GM12878 (cell line): ENCODE measurements around the gene PTK7. TPM values are rescaled to one million over a fixed set of nuclear protein-coding genes. Genes with fewer than 3 reads are reported as not detected.

Source experiments
- E2F8 ChIP-seq: fragments of 450-650 bp; IDR thresholded peaks from 2 replicates; pipeline ENCODE4 v1.6.1; 2018; ENCODE audit warnings: mild to moderate bottlenecking, low read depth, moderate library complexity; ENCODE audit not compliant: partially characterized antibody
- EED ChIP-seq: sonication (generic); IDR thresholded peaks from 2 replicates; pipeline ENCODE4 v1.6.1; 2016; ENCODE audit warnings: antibody characterized with exemption, low read depth
- GABPA ChIP-seq: IDR thresholded peaks from 2 replicates; pipeline ENCODE4 v1.6.1; 2014; ENCODE audit warnings: antibody characterized with exemption, low read depth, mild to moderate bottlenecking, inconsistent platforms
- NR2C2 ChIP-seq: IDR thresholded peaks from 2 replicates; pipeline ENCODE4 v1.6.1; 2011; ENCODE audit warnings: borderline replicate concordance, low read depth; ENCODE audit not compliant: control insufficient read depth, insufficient read length
- POU2F2 ChIP-seq: IDR thresholded peaks from 3 replicates; pipeline ENCODE4 v1.6.1; 2011; ENCODE audit warnings: low read depth, mild to moderate bottlenecking, low read length, borderline replicate concordance
- STAT3 ChIP-seq: IDR thresholded peaks from 2 replicates; pipeline ENCODE4 v1.6.1; 2011; ENCODE audit warnings: low read depth, low read length, improper control_type of control experiment
- ZBTB4 ChIP-seq: fragments of 450-650 bp; formaldehyde crosslinking; IDR thresholded peaks from 2 replicates; pipeline ENCODE4 v1.4.0; 2022; ENCODE audit warnings: mild to moderate bottlenecking, moderate library complexity
- ZNF592 ChIP-seq: fragments of 450-650 bp; IDR thresholded peaks from 2 replicates; pipeline ENCODE4 v1.6.1; 2017; ENCODE audit warnings: mild to moderate bottlenecking, moderate library complexity
- polyA plus RNA-seq, 11 experiments: library from polyadenylated mRNA; depleted of rRNA in 4 of 11; unstranded in 6 of 11; stranded (reverse) in 5 of 11; fragments of >200 nt; fragmentation: Nextera tagmentation in 4 of 11; fragmentation: Illumina TruSeq in 1 of 11; extraction: Ambion mirVana in 4 of 11; extraction: Trizol in 1 of 11; gene quantifications; 1 replicate in 1 of 11; 2 replicates in 10 of 11; pipeline versions ENCODE4 v1.2.1 to v1.2.3, GENCODE V29; 2011 to 2016; ENCODE audit warnings: inconsistent platforms in 2 of 11, missing spikeins in 2 of 11, low read depth in 1 of 11
- total RNA-seq, 4 experiments: library from RNA; depleted of rRNA in 3 of 4; stranded (reverse); fragments of >200 nt in 3 of 4; fragmentation: Illumina TruSeq in 1 of 4; extraction: Trizol in 1 of 4; gene quantifications; 2 replicates each; pipeline versions ENCODE4 v1.2.1 to v1.2.3, GENCODE V29; 2013 to 2021

The PTK7 gene
- total and polyA plus RNA-seq, 10 of the 15 experiments (the other 5 are each of a cell fraction or from before 2014, with no cell fraction given): 0.18 to 14.4 (median 3.3) TPM; not detected in 1

- TF ChIP-seq ZNF592 (no peak), STAT3 (no peak), POU2F2 (no peak), ZBTB4 (no peak), E2F8 (no peak), EED (no peak), GABPA (no peak), NR2C2 (no peak)
Observed at GRCh38 chr6:43186706-43187105, 110.6 kb downstream of the PTK7 start (continued).
